ENCODE data around the gene CCR2.

The CCR2 gene

DNA sequence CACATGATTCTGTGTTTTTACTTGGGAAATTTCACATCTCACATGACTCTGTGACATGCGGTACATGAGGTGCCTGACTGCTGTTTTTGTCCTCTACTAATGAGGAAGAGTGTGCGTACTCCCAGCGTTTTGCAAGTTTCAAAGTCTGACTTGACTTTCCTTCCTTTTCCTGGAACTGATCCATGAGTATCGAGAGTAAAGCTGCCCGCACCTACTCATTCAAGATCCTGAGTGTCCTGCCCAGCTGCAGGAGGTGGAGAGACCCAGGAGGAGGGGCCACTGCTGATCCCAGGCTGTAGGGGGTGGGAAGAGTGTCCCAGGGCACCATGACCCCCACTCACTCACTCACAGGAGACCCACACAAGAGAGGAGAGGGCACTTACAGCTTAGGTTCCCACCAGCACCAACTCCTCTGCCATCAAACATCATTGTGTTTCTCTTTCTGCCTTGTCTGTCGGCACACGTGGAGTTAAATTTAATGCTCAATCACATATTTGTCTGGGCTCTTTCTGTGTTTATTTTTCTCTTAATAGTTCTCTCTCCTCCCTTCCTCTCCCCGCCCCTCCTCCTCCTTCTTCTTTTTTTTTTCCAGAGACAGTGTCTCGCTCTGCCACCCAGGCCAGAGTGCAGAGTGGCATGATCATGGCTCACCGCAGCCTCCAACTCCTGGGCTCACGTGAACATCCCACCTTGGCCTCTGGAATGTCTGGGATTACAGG is 51.5 kb downstream of the CCR2 start:
- no peak for DNase-seq (ENCODE audit: low read depth)

DNA sequence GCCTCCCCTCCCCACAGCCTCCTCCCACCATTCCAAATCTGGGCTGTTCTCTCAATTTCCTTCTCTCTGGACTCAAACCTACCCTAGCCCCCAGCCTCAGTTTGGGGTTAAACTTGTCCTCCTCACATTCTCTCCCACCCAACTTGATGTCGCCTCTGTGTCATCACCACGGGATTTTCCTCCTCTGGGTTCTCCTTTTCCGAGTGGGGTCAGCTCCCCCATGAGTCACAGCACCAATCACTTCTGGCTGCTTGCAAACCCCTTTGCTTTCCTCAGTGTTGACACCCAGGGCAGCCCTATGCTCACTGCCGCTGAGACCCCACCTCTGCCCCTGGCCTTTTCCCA is 52.5 kb downstream of the CCR2 start:
- DNase-seq (ENCODE audit: low read depth): no peak

GRCh38 chr3:46406788-46407611 is 53.1 kb downstream of the CCR2 start, which contains the start of the genes CCR5AS and CCRL2:
Gene CCR5AS, minus strand, starts transcription at chr3:46407066.
Gene CCRL2, plus strand, starts transcription at chr3:46407259. Its CDS starts 821 bp downstream, at chr3:46408080.
- DNase-seq (ENCODE audit: low read depth): peak; percentile 87

DNA sequence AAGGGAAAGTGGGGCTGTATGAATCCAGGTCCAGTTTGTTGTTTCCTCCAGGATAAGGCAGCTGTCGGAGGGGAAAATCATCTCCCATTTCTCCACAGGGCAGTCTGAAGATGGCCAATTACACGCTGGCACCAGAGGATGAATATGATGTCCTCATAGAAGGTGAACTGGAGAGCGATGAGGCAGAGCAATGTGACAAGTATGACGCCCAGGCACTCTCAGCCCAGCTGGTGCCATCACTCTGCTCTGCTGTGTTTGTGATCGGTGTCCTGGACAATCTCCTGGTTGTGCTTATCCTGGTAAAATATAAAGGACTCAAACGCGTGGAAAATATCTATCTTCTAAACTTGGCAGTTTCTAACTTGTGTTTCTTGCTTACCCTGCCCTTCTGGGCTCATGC is 54.1 kb downstream of the CCR2 start:
- no peak for DNase-seq (ENCODE audit: low read depth)

GRCh38 chr3:46408853-46409252 is 54.9 kb downstream of the CCR2 start:
- DNase-seq (ENCODE audit: low read depth): no peak

DNA sequence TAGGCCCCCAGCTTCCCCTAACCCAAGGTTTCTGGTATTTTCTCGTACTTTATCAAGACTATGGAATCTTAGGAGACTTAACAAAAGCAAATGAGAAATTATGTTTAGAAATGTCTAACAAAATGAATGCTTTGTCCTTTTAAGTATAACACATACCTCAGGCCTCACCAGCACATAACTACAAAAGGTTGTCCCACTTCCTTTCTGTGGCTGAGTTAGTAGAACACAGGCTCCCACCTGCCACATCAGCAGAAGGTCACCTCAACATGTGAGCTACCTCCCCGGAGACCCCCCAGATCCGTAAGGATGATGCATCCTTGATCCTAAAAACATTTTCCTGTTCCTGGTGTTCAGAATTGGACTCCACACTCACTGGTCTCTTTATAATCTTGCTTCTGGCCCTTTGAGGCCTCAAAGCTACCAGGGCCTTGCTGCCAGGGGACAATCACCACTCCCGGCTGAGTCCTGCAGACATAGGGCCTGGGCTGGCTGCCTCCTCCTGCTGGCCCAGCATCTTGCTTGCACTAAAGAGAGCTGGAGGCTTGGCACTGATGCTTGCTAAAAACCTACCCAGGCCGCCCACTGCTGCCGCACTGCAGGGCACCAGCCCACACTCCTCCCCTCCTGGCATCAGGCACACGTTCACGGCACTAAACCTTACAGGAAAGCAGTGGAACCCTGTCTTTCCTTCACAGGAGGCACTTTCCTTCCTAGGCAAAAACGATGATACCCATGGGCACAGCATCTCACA is 56.0 kb downstream of the CCR2 start:
- DNase-seq (ENCODE audit: low read depth): no peak

All from CMK (cell line).